Fibroblast of pulmonary artery (primary cell): ENCODE data around the gene PEX6.

ENCODE experiments used
- DNase-seq: peaks from one replicate; pipeline ENCODE4 v3.0.0-alpha.2; 2010; ENCODE audit warnings: low read depth
- H3K4me3 ChIP-seq: replicated peaks from 2 replicates; pipeline ENCODE4 v1.5.1; 2011; ENCODE audit warnings: low read depth, mild to moderate bottlenecking, control low read depth, low read length, moderate library complexity
- CTCF ChIP-seq: IDR thresholded peaks from 2 replicates; pipeline ENCODE4 v1.5.1; 2011; ENCODE audit warnings: mild to moderate bottlenecking, control low read depth, low read length, inconsistent platforms; ENCODE audit errors: missing control alignments

The PEX6 gene

GRCh38 chr6:42984924-42985475 is 6.0 kb upstream of the PEX6 start:
- DNase-seq: no peak
- no peak for TF ChIP-seq CTCF
- peak overlapping the region; percentile 78 for H3K4me3 ChIP-seq

GRCh38 chr6:42984001-42984923 is 5.3 kb upstream of the PEX6 start, which contains the start of gene PPP2R5D:
Gene PPP2R5D, plus strand, starts transcription at chr6:42984570. Its CDS starts 108 bp downstream, at chr6:42984678.
- TF ChIP-seq CTCF: no peak
- peak within 1 kb of the TSS; percentile 78 for H3K4me3 ChIP-seq
- peak; percentile 99 for DNase-seq

- DNase-seq: peak; percentile 29
- no peak overlapping the region for H3K4me3 ChIP-seq
- TF ChIP-seq CTCF: no peak
These were observed 2.9 kb upstream of the PEX6 start for GRCh38 chr6:42981836-42982235.

- no peak for TF ChIP-seq CTCF
- H3K4me3 ChIP-seq: peak overlapping the region; percentile 72
- peak; percentile 47 for DNase-seq
These were observed 669 bp upstream of the PEX6 start for GRCh38 chr6:42979523-42980177.

GRCh38 chr6:42978487-42978838 is 518 bp downstream of the PEX6 start:
- TF ChIP-seq CTCF: no peak
- H3K4me3 ChIP-seq: peak overlapping the region; percentile 72
- no peak for DNase-seq

GRCh38 chr6:42974919-42975505 is 4.0 kb downstream of the PEX6 start:
- no peak overlapping the region for H3K4me3 ChIP-seq
- no peak for DNase-seq
- TF ChIP-seq CTCF: no peak
